Measurements from ENCODE around the gene ANO10. TPM values are rescaled to one million over a fixed set of nuclear protein-coding genes. Genes with fewer than 3 reads are reported as not detected.

ANO10 gene
- total and polyA plus RNA-seq, 2 of the 8 experiments (the other 6 are each of a cell fraction or from before 2014, with no cell fraction given): 38.0 to 53.2 TPM

DNA sequence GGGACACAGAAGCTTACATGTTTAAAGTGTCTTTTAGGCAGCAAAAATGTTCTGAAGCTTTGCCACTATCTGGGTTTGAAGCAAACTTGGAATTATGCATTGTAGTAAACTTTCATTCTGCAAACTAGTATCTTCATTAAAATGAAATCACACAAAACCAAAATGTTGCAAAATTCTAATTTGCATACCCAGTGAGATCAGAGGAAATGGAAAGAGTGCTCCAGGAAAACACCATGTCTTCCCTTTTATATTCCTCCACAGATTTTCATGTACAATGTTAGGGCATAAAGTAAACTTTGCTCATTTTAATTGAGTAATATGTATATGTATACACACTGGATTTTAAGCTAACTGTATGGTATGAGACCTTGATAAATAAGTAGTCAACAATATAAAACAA, 23.9 kb downstream of the ANO10 start:
- Histone ChIP-seq H2BK15ac (ENCODE audit: low read length) (no peak overlapping the region), H2BK12ac (ENCODE audit: low read depth, low read length) (no peak overlapping the region), H3K18ac (ENCODE audit: extremely low read depth, low read length) (no peak overlapping the region), H2AK5ac (ENCODE audit: low read depth, low read length) (no peak overlapping the region), H2BK20ac (ENCODE audit: low read length) (no peak overlapping the region), H3K79me1 (ENCODE audit: low read depth, low read length) (no peaks in the 10 kb centered on the region), H3K4me1 (replicated peaks in 1 of 4; ENCODE audit: control insufficient read depth in 3 of 4, insufficient read depth in 4 of 4, low read length in 3 of 4) (no peaks in the 10 kb centered on the region), H2AFZ (ENCODE audit: low read length) (no peak overlapping the region), H3K23me2 (ENCODE audit: low read depth, low read length) (no peaks in the 10 kb centered on the region), H3K36me3 (ENCODE audit: control insufficient read depth in 2 of 4, insufficient read depth in 4 of 4, low read length in 3 of 4) (peaks cover 0 to 13% (median 6%) of the 10 kb centered on the region in 4 experiments; a peak in 3 of 8 replicates), H3K27me3 (replicated peaks in 1 of 4; ENCODE audit: control insufficient read depth in 3 of 4, extremely low read depth in 1 of 4, insufficient read depth in 3 of 4, low read length in 3 of 4) (no peaks in the 10 kb centered on the region), H3K27ac (ENCODE audit: low read depth, low read length) (no peak overlapping the region), H4K91ac (replicated peaks; ENCODE audit: insufficient read length, low read length) (no peak overlapping the region), H3K79me2 (ENCODE audit: control insufficient read depth in 1 of 2, insufficient read depth in 2 of 2, low read length in 2 of 2) (no peaks in the 10 kb centered on the region), H3K56ac (replicated peaks; ENCODE audit: insufficient read length, low read depth, low read length) (no peak overlapping the region), H2BK120ac (replicated peaks; ENCODE audit: low read depth, low read length) (no peak overlapping the region), H3K4me2 (ENCODE audit: insufficient read depth in 1 of 2, low read depth in 2 of 2, low read length in 2 of 2) (no peak overlapping the region), H3K4ac (replicated peaks; ENCODE audit: insufficient read length, low read depth, low read length) (no peak overlapping the region), H3K4me3 (ENCODE audit: extremely low read depth in 1 of 4, insufficient read depth in 2 of 4, low read depth in 3 of 4, low read length in 4 of 4) (no peak overlapping the region), H4K8ac (ENCODE audit: extremely low read depth, insufficient read depth, low read length) (no peak overlapping the region), H3K9ac (replicated peaks in 1 of 4; ENCODE audit: extremely low read depth in 1 of 4, low read depth in 3 of 4, low read length in 3 of 4) (no peak overlapping the region), H4K20me1 (replicated peaks in 1 of 2; ENCODE audit: control insufficient read depth in 1 of 2, insufficient read depth in 2 of 2, low read length in 2 of 2) (no peaks in the 10 kb centered on the region), H4K5ac (ENCODE audit: insufficient read length, low read depth, low read length) (no peak overlapping the region), H3K23ac (ENCODE audit: insufficient read length) (no peak overlapping the region), H2BK5ac (ENCODE audit: low read depth, low read length) (no peak overlapping the region), H3K14ac (ENCODE audit: insufficient read length) (no peak overlapping the region), H3K9me3 (ENCODE audit: insufficient read depth in 2 of 2, low read depth in 1 of 2, low read length in 1 of 2) (no peaks in the 10 kb centered on the region)
- POLR2A ChIA-PET (ENCODE audit: partially characterized antibody): no interaction called here
- no peak for FAIRE-seq
- no peak for TF ChIP-seq BRCA1 (IDR thresholded peaks at IDR 0.05; ENCODE audit: low read depth, low read length)
- no peak for TF ChIP-seq ZNF274 (IDR thresholded peaks at IDR 0.05; ENCODE audit: borderline replicate concordance, extremely low read depth, low read length)
- no peak for TF ChIP-seq SP4 (IDR thresholded peaks at IDR 0.05; ENCODE audit: low read length)
- no peak for TF ChIP-seq KDM5A (IDR thresholded peaks at IDR 0.05; ENCODE audit: low read length)
- no peak for TF ChIP-seq POLR2A (IDR thresholded peaks at IDR 0.05; ENCODE audit: control extremely low read depth in 1 of 2, low read depth in 2 of 2, low read length in 2 of 2)
- TF ChIP-seq TCF12 (IDR thresholded peaks at IDR 0.05; ENCODE audit: low read depth, low read length): no peak
- TF ChIP-seq RXRA (IDR thresholded peaks at IDR 0.05; ENCODE audit: insufficient read depth, low read depth, low read length): no peak
- TF ChIP-seq GTF2F1 (IDR thresholded peaks at IDR 0.05; ENCODE audit: borderline replicate concordance, low read depth, low read length): no peak
- no peak for TF ChIP-seq KDM1A (IDR thresholded peaks at IDR 0.05; ENCODE audit: borderline replicate concordance, low read length)
- no peak for TF ChIP-seq SIN3A (conservative IDR thresholded peaks at IDR 0.05 in 1 of 2, IDR thresholded peaks at IDR 0.05 in 1 of 2; ENCODE audit: low read depth in 1 of 2, low read length in 2 of 2)
- TF ChIP-seq TAF7 (optimal IDR thresholded peaks at IDR 0.05; ENCODE audit: borderline replicate concordance, low read depth, low read length): no peak
- TF ChIP-seq POU5F1 (IDR thresholded peaks at IDR 0.05; ENCODE audit: low read depth, low read length): no peak
- TF ChIP-seq TBP (IDR thresholded peaks at IDR 0.05; ENCODE audit: low read depth, low read length): no peak
- no peak for TF ChIP-seq SIX5 (IDR thresholded peaks at IDR 0.05; ENCODE audit: low read depth, low read length)
- no peak for DNase-seq (ENCODE audit: low read depth in 1 of 2, low spot score in 2 of 2)
- CTCF ChIA-PET (ENCODE audit: partially characterized antibody): no interaction called here

All from H1 (cell line).